Vagina (tissue), 2 donors: Measurements from ENCODE around the gene ROR2.

ENCODE experiments used
- CTCF ChIP-seq, 3 experiments: fragments of 450-650 bp in 2 of 3; fragments of 200-600 bp in 1 of 3; sonication (generic) in 1 of 3; IDR thresholded peaks; one replicate each; pipeline ENCODE4 v1.5.1; 2017 to 2019; ENCODE audit warnings: antibody characterized with exemption in 3 of 3, mild to moderate bottlenecking in 2 of 3, moderate library complexity in 2 of 3
- POLR2AphosphoS5 ChIP-seq, 2 donors: sonication (generic); formaldehyde crosslinking; IDR thresholded peaks; one replicate each; pipeline ENCODE4 v1.9.0; 2017; ENCODE audit warnings: antibody characterized with exemption in 2 of 2, mild to moderate bottlenecking in 2 of 2, low read depth in 1 of 2; ENCODE audit not compliant: insufficient read depth in 1 of 2

- TF ChIP-seq CTCF (IDR thresholded peaks at IDR 0.05) (no peak), POLR2AphosphoS5 (IDR thresholded peaks at IDR 0.05; ENCODE audit: insufficient read depth in 1 of 2, low read depth in 1 of 2) (no peak)
Observed at GRCh38 chr9:91663858-91664257, 286.2 kb downstream of the ROR2 start.
